ENCODE data around the gene CYP27A1. TPM values are rescaled to one million over a fixed set of nuclear protein-coding genes. Genes with fewer than 3 reads are reported as not detected.

CYP27A1 gene
- total RNA-seq: 13.5 and 18.1 TPM in 2 replicates

DNA sequence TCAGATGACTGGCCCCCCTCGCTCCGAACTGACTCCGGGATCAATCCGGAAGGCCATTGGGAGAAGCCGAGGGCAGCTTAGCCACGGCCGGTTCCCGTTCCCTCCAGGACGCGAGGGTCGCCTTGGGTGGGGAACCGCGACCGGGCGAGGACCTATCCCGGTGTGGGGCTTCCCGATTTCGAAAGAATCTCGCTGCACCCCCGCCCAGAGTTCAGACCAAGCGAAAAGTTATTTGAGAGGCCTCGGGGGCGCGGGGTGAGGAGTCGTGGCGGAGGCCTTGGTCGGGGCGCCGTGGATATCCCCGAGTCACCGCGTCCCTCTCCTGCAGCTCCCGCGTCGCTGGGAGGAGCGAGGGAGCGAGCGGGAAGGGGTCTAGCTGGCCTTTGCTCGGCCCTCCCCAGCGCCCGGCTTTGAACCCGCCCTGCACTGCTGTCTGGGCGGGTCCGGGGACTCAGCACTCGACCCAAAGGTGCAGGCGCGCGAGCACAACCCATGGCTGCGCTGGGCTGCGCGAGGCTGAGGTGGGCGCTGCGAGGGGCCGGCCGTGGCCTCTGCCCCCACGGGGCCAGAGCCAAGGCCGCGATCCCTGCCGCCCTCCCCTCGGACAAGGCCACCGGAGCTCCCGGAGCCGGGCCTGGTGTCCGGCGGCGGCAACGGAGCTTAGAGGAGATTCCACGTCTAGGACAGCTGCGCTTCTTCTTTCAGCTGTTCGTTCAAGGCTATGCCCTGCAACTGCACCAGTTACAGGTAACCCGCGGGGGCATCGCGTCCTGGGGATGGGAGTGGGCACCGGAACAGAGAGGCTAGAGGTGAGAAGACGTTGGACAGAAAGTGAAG lies at the start of gene CYP27A1:
CYP27A1 (plus strand) TSS at position 457 of the 837 bp plus-strand sequence; CDS start at position 493, 36 bp downstream.

DNA sequence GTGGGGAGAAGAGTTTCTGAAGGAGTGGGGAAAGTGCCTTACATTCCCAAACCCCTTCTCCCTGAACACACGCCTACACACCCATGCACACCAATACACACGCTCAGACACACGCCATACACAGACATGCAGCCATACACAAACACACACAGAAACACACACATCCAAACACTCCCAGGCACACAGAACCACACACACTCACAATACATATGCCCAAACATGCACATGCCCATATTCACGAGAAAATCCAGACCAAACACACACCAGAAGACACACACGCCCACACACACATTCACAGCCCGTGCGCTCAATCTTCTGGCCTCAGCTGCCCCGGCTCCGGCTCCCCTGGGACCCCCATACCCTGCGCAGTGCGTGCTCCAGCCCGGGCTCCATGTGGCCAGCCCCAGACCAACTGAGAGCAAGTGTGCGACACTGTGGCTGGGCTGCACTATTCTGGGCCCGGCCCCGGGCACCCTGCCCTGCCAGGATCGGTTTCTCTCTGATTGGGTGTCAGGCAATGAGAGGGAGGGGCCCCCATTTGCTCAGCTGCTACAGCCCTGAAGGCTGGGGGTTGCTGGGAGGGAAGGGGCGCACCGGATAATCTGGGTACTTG lies 49.5 kb downstream of the CYP27A1 start, which contains the start of gene PRKAG3:
PRKAG3 (minus strand) TSS at position 426 of the 613 bp plus-strand sequence.

GRCh38 chr2:218859556-218859987 lies 77.6 kb downstream of the CYP27A1 start, which contains the start of gene WNT6:
Gene WNT6 (plus strand): TSS chr2:218859805. CDS start chr2:218860038, 233 bp downstream.

Other genes with a start within 250 kb of the CYP27A1 start
- gene USP37, start 213.8 kb upstream of the CYP27A1 start, total RNA-seq: 8.3 and 9.4 TPM in 2 replicates
- gene CNOT9, start 213.3 kb upstream of the CYP27A1 start, total RNA-seq: 36.4 and 39.9 TPM in 2 replicates
- 2.1 and 4.0 TPM in 2 replicates for gene PLCD4, start 174.2 kb upstream of the CYP27A1 start, total RNA-seq
- gene ZNF142, start 122.5 kb upstream of the CYP27A1 start, total RNA-seq: 5.9 and 7.7 TPM in 2 replicates
- gene BCS1L, start 122.5 kb upstream of the CYP27A1 start, total RNA-seq: 26.2 and 41.6 TPM in 2 replicates
- gene RNF25, start 110.1 kb upstream of the CYP27A1 start, total RNA-seq: 29.3 and 31.6 TPM in 2 replicates
- gene STK36, start 110.1 kb upstream of the CYP27A1 start, total RNA-seq: 17.2 and 17.6 TPM in 2 replicates
- gene TTLL4, start 71.3 kb upstream of the CYP27A1 start, total RNA-seq: 4.2 and 5.6 TPM in 2 replicates
- 0.40 and 1.9 TPM in 2 replicates for gene PRKAG3, start 49.7 kb downstream of the CYP27A1 start, total RNA-seq
- not detected in 2 replicates for gene WNT6, start 77.7 kb downstream of the CYP27A1 start, total RNA-seq
- not detected in 2 replicates for gene WNT10A, start 98.7 kb downstream of the CYP27A1 start, total RNA-seq
- gene CDK5R2, start 177.5 kb downstream of the CYP27A1 start, total RNA-seq: not detected in 2 replicates
- not detected in 2 replicates for gene FEV, start 203.0 kb downstream of the CYP27A1 start, total RNA-seq
- gene CRYBA2, start 211.3 kb downstream of the CYP27A1 start, total RNA-seq: not detected in 2 replicates

Data from aortic smooth muscle cell (primary cell).